Suprapubic skin (tissue), 4 donors: ENCODE measurements around the gene CAMTA1. TPM values are rescaled to one million over a fixed set of nuclear protein-coding genes. Genes with fewer than 3 reads are reported as not detected.

Source experiments
- DNase-seq, 2 donors: peaks; one replicate each; pipeline ENCODE4 v3.0.0-alpha.2; 2019; ENCODE audit warnings: low spot score in 2 of 2
- H3K27ac ChIP-seq: fragments of 200-600 bp; sonication (generic); one replicate; pipeline ENCODE4 v1.5.1; 2019
- H3K27me3 ChIP-seq: fragments of 200-600 bp; sonication (generic); one replicate; pipeline ENCODE4 v1.5.1; 2019
- H3K36me3 ChIP-seq: fragments of 200-600 bp; sonication (generic); one replicate; pipeline ENCODE4 v1.5.1; 2019
- H3K4me1 ChIP-seq: fragments of 200-600 bp; sonication (generic); one replicate; pipeline ENCODE4 v1.5.1; 2019
- H3K4me3 ChIP-seq: fragments of 200-600 bp; sonication (generic); one replicate; pipeline ENCODE4 v1.5.1; 2019; ENCODE audit warnings: mild to moderate bottlenecking
- H3K9me3 ChIP-seq: fragments of 200-600 bp; sonication (generic); one replicate; pipeline ENCODE4 v1.5.1; 2019
- CTCF ChIP-seq, 2 donors: fragments of 200-600 bp in 1 of 2; fragments of 450-650 bp in 1 of 2; sonication (generic) in 1 of 2; IDR thresholded peaks; one replicate each; pipeline ENCODE4 v1.5.1; 2016 to 2019; ENCODE audit warnings: antibody characterized with exemption in 2 of 2, mild to moderate bottlenecking in 1 of 2, moderate library complexity in 1 of 2
- EP300 ChIP-seq: sonication (generic); formaldehyde crosslinking; IDR thresholded peaks from one replicate; pipeline ENCODE4 v1.6.1; 2017; ENCODE audit warnings: antibody characterized with exemption
- POLR2A ChIP-seq, 2 donors: fragments of 450-650 bp; IDR thresholded peaks; one replicate each; pipeline ENCODE4 v1.6.1; 2017; ENCODE audit warnings: antibody characterized with exemption in 2 of 2, mild to moderate bottlenecking in 2 of 2, moderate library complexity in 2 of 2
- POLR2AphosphoS5 ChIP-seq, 3 donors: sonication (generic); formaldehyde crosslinking; IDR thresholded peaks; one replicate each; pipeline ENCODE4 v1.6.1; 2017; ENCODE audit warnings: antibody characterized with exemption in 3 of 3
- WGBS: methylation state at CpG from one replicate; pipeline ENCODE4 v1.1.5; 2018; 5-methylcytosine and 5-hydroxymethylcytosine counted together
- total RNA-seq, 4 donors: library from RNA; depleted of rRNA; stranded (reverse); fragments of >200 nt; gene quantifications; one replicate each; pipeline ENCODE4 v1.1.0, GENCODE V29; 2016

The CAMTA1 gene
- total RNA-seq, 4 donors from 2014 or later: 40.4 to 54.1 (median 46.6) TPM

DNA sequence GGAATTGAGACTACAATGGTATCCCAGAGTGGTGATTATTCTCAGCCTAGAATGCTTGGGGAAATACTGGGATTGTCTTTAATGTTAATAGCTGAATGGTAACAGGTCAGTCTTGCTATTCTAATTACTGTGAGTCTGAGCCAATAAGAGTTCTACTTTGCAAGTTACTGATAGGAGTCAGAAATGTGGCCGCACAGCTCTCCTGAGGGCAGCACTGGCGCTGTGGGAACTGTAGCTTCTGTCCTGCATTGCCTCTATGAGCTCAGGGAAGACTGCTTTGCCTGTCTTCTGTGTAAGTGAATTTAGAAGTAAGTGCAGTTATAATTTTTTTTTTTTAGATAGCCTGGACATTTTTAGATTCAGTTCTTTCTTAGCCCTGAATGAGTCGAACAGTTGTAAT, 975.8 kb downstream of the CAMTA1 start:
- no peaks in the 10 kb centered on the region for H3K4me1 ChIP-seq
- H3K9me3 ChIP-seq: no peaks in the 10 kb centered on the region

GRCh38 chr1:7767176-7767575, 981.9 kb downstream of the CAMTA1 start:
- 85% methylated on average over 4 of the region's 4 CpGs for WGBS
- Histone ChIP-seq H3K27ac (no peak overlapping the region), H3K4me1 (peaks cover 13% of the 10 kb centered on the region), H3K9me3 (no peaks in the 10 kb centered on the region), H3K4me3 (no peak overlapping the region), H3K27me3 (no peaks in the 10 kb centered on the region), H3K36me3 (no peaks in the 10 kb centered on the region)
- TF ChIP-seq EP300 (no peak), CTCF (IDR thresholded peaks at IDR 0.05) (no peak), POLR2AphosphoS5 (IDR thresholded peaks at IDR 0.05) (no peak), POLR2A (IDR thresholded peaks at IDR 0.05) (no peak)
- no peak for DNase-seq

More for the DNA sequence above, 975.8 kb downstream of the CAMTA1 start:
- Histone ChIP-seq H3K27me3 (no peaks in the 10 kb centered on the region), H3K36me3 (no peaks in the 10 kb centered on the region), H3K27ac (no peak overlapping the region), H3K4me3 (no peak overlapping the region)
- 90% methylated on average over 3 of the region's 3 CpGs for WGBS
- DNase-seq: no peak
- no peak for TF ChIP-seq POLR2A (IDR thresholded peaks at IDR 0.05)
- no peak for TF ChIP-seq CTCF (IDR thresholded peaks at IDR 0.05)
- no peak for TF ChIP-seq POLR2AphosphoS5 (IDR thresholded peaks at IDR 0.05)
- TF ChIP-seq EP300: no peak

DNA sequence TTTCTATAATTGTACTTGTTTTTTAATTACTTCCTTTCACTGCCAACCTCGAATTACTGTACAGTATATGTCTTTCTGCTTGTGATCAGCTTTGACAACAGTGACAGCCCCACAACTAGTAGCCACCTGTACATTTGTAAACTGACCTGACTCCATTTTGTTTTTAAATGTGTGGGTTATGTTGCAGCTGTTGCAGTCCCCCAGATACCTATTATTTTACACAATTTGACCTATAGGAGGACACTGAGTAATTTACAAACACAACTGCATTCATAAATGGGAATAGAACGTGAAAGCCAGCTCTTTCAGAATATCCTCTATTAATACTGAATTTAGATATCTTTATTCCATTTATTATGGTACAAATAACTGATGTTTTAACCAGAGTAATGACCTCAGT, 983.3 kb downstream of the CAMTA1 start:
- Histone ChIP-seq H3K27me3 (no peaks in the 10 kb centered on the region), H3K4me1 (peaks cover 27% of the 10 kb centered on the region), H3K4me3 (no peak overlapping the region), H3K9me3 (no peaks in the 10 kb centered on the region), H3K36me3 (peaks cover 3% of the 10 kb centered on the region), H3K27ac (no peak overlapping the region)
- WGBS: 62% methylated on average over 2 of the region's 2 CpGs
- no peak for DNase-seq
- no peak for TF ChIP-seq POLR2A (IDR thresholded peaks at IDR 0.05)
- no peak for TF ChIP-seq CTCF (IDR thresholded peaks at IDR 0.05)
- no peak for TF ChIP-seq POLR2AphosphoS5 (IDR thresholded peaks at IDR 0.05)
- no peak for TF ChIP-seq EP300

- no peak for DNase-seq
- Histone ChIP-seq H3K9me3 (no peaks in the 10 kb centered on the region), H3K36me3 (peaks cover 9% of the 10 kb centered on the region), H3K27me3 (no peaks in the 10 kb centered on the region), H3K4me1 (peaks cover 28% of the 10 kb centered on the region), H3K4me3 (no peak overlapping the region), H3K27ac (no peak overlapping the region)
- WGBS: 93% methylated on average over 12 of the region's 12 CpGs
- no peak for TF ChIP-seq POLR2A (IDR thresholded peaks at IDR 0.05)
- TF ChIP-seq EP300: no peak
- TF ChIP-seq CTCF (IDR thresholded peaks at IDR 0.05): no peak
Measured at GRCh38 chr1:7769673-7770412, 984.6 kb downstream of the CAMTA1 start.

GRCh38 chr1:7770669-7770996, 985.4 kb downstream of the CAMTA1 start:
- peak overlapping the region; percentile 68 for H3K4me3 ChIP-seq
- DNase-seq: no peak
- peak overlapping the region; percentile 91 for H3K27ac ChIP-seq
- TF ChIP-seq POLR2AphosphoS5 (IDR thresholded peaks at IDR 0.05) (peak in 1 of 3 donors; percentile 4), CTCF (IDR thresholded peaks at IDR 0.05) (no peak)
- no peaks in the 10 kb centered on the region for H3K27me3 ChIP-seq
- H3K9me3 ChIP-seq: no peaks in the 10 kb centered on the region
- 7% methylated on average over 5 of the region's 6 CpGs for WGBS
- peaks cover 28% of the 10 kb centered on the region for H3K4me1 ChIP-seq
- peaks cover 9% of the 10 kb centered on the region for H3K36me3 ChIP-seq
